ENCODE results near the gene ALKBH7. TPM values are rescaled to one million over a fixed set of nuclear protein-coding genes. Genes with fewer than 3 reads are reported as not detected.

Gene ALKBH7
- total RNA-seq, 1 experiment from 2014 or later = 27.2 TPM

DNA sequence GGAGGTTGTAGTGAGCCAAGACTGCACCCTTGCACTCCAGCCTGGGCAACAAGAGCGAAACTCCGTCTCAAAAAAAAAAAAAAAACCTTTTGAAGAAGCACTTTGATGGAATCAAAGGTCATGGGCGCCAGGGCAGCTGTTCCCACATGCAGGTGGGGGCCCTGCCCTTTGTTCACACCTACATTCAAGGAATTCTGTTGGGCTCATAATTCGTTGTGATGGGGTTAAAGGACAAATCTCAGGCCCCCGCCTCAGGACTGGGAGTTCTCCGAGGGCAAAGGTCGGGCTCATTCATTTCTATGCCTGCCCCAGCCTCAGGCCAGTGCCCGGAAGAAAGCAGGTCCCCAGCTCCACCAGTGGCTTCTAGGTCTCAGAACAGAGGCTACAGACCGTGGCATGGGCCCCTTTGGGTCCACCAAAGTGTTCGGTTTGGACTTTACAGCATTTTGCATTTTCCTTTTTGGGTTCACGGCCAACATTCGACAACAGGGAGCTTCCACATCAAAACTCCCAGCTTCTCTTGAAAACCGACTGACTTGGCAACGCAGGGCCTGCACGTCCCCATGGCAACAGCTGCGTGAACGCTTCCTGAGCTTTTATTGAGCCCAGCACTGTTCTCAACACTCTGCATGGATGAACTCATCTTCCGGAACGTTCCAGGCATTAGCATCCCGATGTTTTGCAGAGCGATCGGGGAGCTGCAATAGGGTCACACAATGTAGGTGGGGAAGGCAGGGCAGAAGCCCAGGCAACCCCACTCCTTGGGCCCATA lies 30.4 kb downstream of the ALKBH7 start:
- intact Hi-C loops (cut with micrococcal nuclease; ENCODE audit: unreplicated experiment) = no loop called here
- no TSS peak for BruUV-seq (replicated peaks)
- no peaks in the 10 kb centered on the region for H3K4me1 Mint-ChIP-seq (ENCODE audit: low read depth, unreplicated experiment)
- H3K27me3 Mint-ChIP-seq (ENCODE audit: unreplicated experiment) = no peaks in the 10 kb centered on the region
- CTCF ChIA-PET = no interaction called here
- no peaks in the 10 kb centered on the region for H3K9me3 Mint-ChIP-seq (ENCODE audit: low read depth, unreplicated experiment)
- no peak for DNase-seq
- TF ChIP-seq, protein P1, sequence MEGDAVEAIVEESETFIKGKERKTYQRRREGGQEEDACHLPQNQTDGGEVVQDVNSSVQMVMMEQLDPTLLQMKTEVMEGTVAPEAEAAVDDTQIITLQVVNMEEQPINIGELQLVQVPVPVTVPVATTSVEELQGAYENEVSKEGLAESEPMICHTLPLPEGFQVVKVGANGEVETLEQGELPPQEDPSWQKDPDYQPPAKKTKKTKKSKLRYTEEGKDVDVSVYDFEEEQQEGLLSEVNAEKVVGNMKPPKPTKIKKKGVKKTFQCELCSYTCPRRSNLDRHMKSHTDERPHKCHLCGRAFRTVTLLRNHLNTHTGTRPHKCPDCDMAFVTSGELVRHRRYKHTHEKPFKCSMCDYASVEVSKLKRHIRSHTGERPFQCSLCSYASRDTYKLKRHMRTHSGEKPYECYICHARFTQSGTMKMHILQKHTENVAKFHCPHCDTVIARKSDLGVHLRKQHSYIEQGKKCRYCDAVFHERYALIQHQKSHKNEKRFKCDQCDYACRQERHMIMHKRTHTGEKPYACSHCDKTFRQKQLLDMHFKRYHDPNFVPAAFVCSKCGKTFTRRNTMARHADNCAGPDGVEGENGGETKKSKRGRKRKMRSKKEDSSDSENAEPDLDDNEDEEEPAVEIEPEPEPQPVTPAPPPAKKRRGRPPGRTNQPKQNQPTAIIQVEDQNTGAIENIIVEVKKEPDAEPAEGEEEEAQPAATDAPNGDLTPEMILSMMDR (IDR thresholded peaks at IDR 0.05; ENCODE audit: unreplicated experiment) = no peak
- H3K27ac Mint-ChIP-seq (ENCODE audit: unreplicated experiment) = no peak overlapping the region
- H3K4me3 Mint-ChIP-seq (ENCODE audit: low read depth, unreplicated experiment) = no peak overlapping the region
- no peaks in the 10 kb centered on the region for H3K36me3 Mint-ChIP-seq (ENCODE audit: insufficient read depth, unreplicated experiment)

DNA sequence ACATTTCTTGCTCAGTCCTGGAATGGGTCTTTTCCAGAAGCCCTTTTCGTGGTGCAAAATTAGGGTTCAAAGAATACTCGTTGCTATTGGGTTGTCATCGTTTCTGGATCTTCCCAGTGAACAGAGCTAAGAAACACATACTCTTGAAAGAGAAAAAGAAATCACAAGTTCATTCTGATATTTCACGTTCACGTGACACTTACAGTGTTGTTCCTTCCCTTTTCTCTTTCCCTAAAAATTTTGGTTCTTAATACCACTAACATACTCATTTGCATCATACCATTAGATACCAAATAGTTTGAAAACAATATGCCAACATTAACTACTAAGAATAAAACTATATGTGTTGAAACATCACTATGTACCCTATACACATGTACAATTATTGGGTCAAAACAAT lies 33.8 kb downstream of the ALKBH7 start:
- CTCF ChIA-PET = no interaction called here
- Mint-ChIP-seq H3K36me3 (ENCODE audit: insufficient read depth, unreplicated experiment) (no peaks in the 10 kb centered on the region), H3K27me3 (ENCODE audit: unreplicated experiment) (no peaks in the 10 kb centered on the region), H3K27ac (ENCODE audit: unreplicated experiment) (no peak overlapping the region), H3K9me3 (ENCODE audit: low read depth, unreplicated experiment) (no peaks in the 10 kb centered on the region), H3K4me3 (ENCODE audit: low read depth, unreplicated experiment) (no peak overlapping the region), H3K4me1 (ENCODE audit: low read depth, unreplicated experiment) (no peaks in the 10 kb centered on the region)
- TF ChIP-seq, protein P1 (IDR thresholded peaks at IDR 0.05; ENCODE audit: unreplicated experiment) = no peak
- no peak for DNase-seq
- intact Hi-C loops (cut with micrococcal nuclease; ENCODE audit: unreplicated experiment) = no loop called here
- BruUV-seq (replicated peaks) = no TSS peak

DNA sequence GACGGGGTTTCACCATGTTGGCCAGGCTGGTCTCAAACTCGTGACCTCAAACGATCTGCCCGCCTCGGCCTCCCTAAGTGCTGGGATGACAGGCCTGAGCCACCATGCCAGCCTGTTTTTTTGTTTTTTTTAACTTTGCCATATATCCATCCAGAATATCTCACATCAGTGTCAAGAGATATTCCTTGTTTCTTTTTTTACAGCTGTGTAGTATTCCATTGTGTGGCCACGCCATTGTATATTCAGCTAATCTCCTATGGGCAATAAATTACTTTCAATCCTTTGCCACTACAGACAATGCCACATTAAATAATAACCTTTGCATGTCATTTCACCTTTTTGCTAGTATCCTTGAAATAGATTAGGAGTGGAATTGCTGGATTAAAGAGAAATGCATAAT lies 36.8 kb downstream of the ALKBH7 start:
- peaks cover 11% of the 10 kb centered on the region for H3K36me3 Mint-ChIP-seq (ENCODE audit: insufficient read depth, unreplicated experiment)
- intact Hi-C loops (cut with micrococcal nuclease; ENCODE audit: unreplicated experiment) = no loop called here
- TF ChIP-seq, protein P1 (IDR thresholded peaks at IDR 0.05; ENCODE audit: unreplicated experiment) = no peak
- no peaks in the 10 kb centered on the region for H3K9me3 Mint-ChIP-seq (ENCODE audit: low read depth, unreplicated experiment)
- H3K27me3 Mint-ChIP-seq (ENCODE audit: unreplicated experiment) = no peaks in the 10 kb centered on the region
- BruUV-seq (replicated peaks) = no TSS peak
- CTCF ChIA-PET = interaction anchor here (0.6 kb wide), 1 partner anchor 319 kb away, joined by 3 read pairs; no protein-coding TSS in a partner anchor
- DNase-seq = no peak
- H3K27ac Mint-ChIP-seq (ENCODE audit: unreplicated experiment) = no peak overlapping the region
- no peak overlapping the region for H3K4me3 Mint-ChIP-seq (ENCODE audit: low read depth, unreplicated experiment)
- H3K4me1 Mint-ChIP-seq (ENCODE audit: low read depth, unreplicated experiment) = no peaks in the 10 kb centered on the region

DNA sequence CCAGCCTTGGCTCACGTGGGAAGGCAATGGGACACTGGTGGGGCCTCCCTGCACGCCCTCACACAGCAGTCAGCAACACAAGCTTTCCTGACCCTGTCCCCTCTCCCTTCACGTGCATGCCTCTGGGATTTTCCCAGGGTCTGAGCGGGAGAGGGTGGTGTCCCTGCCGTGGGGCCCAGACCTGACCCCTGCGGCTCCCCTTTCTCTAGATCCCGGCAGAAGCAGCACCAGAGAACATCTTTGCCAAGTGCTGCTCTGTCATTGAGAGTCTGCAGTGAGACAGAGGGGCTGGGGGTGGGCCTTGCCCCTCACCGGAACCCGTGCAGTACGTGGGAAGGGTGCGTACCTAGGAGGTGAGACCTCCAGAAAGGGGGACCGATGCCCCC lies 39.5 kb downstream of the ALKBH7 start:
- Mint-ChIP-seq H3K4me1 (ENCODE audit: low read depth, unreplicated experiment) (no peaks in the 10 kb centered on the region), H3K27me3 (ENCODE audit: unreplicated experiment) (no peaks in the 10 kb centered on the region), H3K9me3 (ENCODE audit: low read depth, unreplicated experiment) (no peaks in the 10 kb centered on the region), H3K36me3 (ENCODE audit: insufficient read depth, unreplicated experiment) (peaks cover 31% of the 10 kb centered on the region), H3K27ac (ENCODE audit: unreplicated experiment) (no peak overlapping the region), H3K4me3 (ENCODE audit: low read depth, unreplicated experiment) (no peak overlapping the region)
- TF ChIP-seq, protein P1 (IDR thresholded peaks at IDR 0.05; ENCODE audit: unreplicated experiment) = no peak
- CTCF ChIA-PET = no interaction called here
- DNase-seq = no peak
- no TSS peak for BruUV-seq (replicated peaks)
- intact Hi-C loops (cut with micrococcal nuclease; ENCODE audit: unreplicated experiment) = no loop called here
